Activated CD4-positive, alpha-beta T cell treated with anti-CD3 and anti-CD28 coated beads, Interleukin-2, amount 10 ng/mL, durations not matched to agents 24 days and 14 days (primary cell): Measurements from ENCODE around the gene SMIM38. TPM values are rescaled to one million over a fixed set of nuclear protein-coding genes. Genes with fewer than 3 reads are reported as not detected.
A peak's percentile ranks its signal among the peaks of the same experiment; 100 is the strongest.

Experiments
- DNase-seq: peaks from one replicate; pipeline ENCODE4 v3.0.0; 2022
- H3K27ac Mint-ChIP-seq: one replicate; pipeline ENCODE4 v1.8.0; 2022; ENCODE audit warnings: mild to moderate bottlenecking, mixed read lengths
- H3K27me3 Mint-ChIP-seq: one replicate; pipeline ENCODE4 v1.8.0; 2022; ENCODE audit warnings: mixed read lengths
- H3K36me3 Mint-ChIP-seq: one replicate; pipeline ENCODE4 v1.8.0; 2022; ENCODE audit warnings: low read depth, mild to moderate bottlenecking, mixed read lengths
- H3K4me1 Mint-ChIP-seq: one replicate; pipeline ENCODE4 v1.8.0; 2021; ENCODE audit warnings: mixed read lengths
- H3K4me3 Mint-ChIP-seq: one replicate; pipeline ENCODE4 v1.8.0; 2022; ENCODE audit warnings: mild to moderate bottlenecking, moderate library complexity, mixed read lengths
- H3K9me3 Mint-ChIP-seq: one replicate; pipeline ENCODE4 v1.8.0; 2021; ENCODE audit warnings: mixed read lengths
- intact Hi-C: fragments of 100-400 bp; cut with micrococcal nuclease; formaldehyde crosslinking; loops from one replicate; pipeline ENCODE4 v1.15.1; 2023
- total RNA-seq: library from RNA; stranded (reverse); gene quantifications from 2 replicates; pipeline ENCODE4 v1.2.3, GENCODE V29; 2022

The SMIM38 gene
- total RNA-seq, 1 donor from 2014 or later, result 0.21 TPM

DNA sequence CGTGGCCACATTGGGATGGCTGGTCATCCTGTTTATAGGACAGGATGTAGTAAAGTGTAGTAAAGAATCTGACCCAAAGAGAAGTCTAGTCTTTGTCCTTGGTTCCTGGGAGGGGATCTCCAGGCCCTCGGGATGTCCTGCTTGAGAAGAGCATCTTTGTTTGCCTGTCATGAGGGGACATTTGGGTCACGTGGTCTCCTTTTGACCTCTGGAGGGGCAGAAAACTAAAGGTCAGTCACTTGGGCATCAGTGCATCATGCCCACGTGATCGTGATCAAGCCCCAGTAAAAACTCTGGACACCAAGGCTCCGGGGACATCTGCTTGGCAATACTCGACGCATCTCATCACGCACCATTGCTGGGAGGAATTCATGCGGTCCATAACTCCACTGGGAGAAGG, 9.1 kb downstream of the SMIM38 start:
- Mint-ChIP-seq H3K4me3 (no peak overlapping the region), H3K9me3 (peaks cover 8% of the 10 kb centered on the region), H3K4me1 (peaks cover 18% of the 10 kb centered on the region), H3K27ac (no peak overlapping the region), H3K36me3 (peaks cover 2% of the 10 kb centered on the region), H3K27me3 (peaks cover 6% of the 10 kb centered on the region)
- intact Hi-C loops, result no loop called here
- DNase-seq, result no peak

DNA sequence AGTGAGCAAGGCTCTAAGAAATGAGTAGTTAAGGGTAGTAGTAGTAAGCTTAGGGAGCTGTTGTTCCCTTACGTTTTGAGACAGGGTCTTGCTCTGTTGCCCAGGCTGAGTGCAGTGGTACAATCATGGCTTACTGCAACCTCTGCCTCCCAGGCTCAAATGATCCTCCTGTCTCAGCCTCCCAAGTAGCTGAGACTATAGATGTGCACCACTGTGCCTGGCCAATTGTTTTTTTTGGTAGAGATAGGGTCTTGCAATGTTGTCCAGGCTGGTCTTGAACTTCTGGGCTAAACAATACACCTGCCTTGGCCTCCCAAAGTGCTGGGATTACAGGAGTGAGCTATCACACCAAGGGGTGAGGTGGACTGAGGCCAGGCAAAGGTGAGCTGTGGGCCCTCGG, 10.0 kb downstream of the SMIM38 start:
- Mint-ChIP-seq H3K27ac (peak overlapping the region; percentile 17), H3K9me3 (peaks cover 8% of the 10 kb centered on the region), H3K4me1 (peaks cover 18% of the 10 kb centered on the region), H3K27me3 (peaks cover 6% of the 10 kb centered on the region), H3K36me3 (peaks cover 2% of the 10 kb centered on the region), H3K4me3 (no peak overlapping the region)
- intact Hi-C loops, result loop anchor here (1.0 kb wide), 2 partner anchors 42 to 73 kb away; no protein-coding TSS in a partner anchor
- DNase-seq, result no peak

DNA sequence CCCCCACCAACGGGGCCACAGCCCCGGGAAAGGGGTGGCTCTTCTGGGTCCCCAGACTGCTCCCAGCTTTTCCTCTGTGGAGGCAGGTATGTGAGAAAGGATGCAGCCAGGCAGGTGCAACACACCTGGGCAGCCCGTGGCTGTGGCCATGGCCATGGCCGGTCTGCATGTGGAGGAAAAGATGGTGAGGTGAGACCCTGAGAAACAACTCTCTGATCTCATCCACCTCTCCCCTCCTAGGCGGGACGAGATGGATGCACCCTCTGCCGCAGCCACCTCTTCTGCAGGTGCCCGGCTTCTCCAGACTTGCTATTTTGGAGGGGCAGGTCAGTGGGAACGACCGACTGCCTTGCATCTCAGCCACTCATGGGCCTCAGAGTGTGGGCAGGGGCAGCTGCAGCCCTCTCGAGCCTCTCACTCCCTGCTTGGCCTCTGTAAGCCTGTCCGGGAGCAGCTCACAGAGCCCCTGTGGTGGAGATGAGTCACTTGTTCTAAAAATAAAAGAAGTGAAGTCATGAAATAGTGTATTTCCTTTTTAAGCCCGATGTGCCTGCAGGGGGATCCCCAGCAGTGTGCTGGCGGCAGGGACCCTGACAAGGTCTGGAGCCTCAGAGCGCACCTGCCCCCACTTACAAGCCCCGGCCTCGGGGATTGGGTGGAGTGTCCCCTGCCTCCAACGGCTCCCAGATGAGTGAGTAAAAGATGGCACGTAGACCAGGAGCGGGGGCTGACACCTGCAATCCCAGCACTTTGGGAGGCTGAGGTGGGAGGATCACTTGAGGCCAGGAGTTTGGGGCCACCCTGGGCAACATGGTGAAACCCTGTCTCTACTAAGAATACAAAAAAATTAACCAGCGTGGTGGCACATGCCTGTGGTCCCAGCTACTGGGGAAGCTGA, 10.7 kb downstream of the SMIM38 start:
- H3K4me3 Mint-ChIP-seq, result peak overlapping the region; percentile 74
- H3K27me3 Mint-ChIP-seq, result peaks cover 6% of the 10 kb centered on the region
- peak overlapping the region; percentile 87 for H3K27ac Mint-ChIP-seq
- peaks cover 2% of the 10 kb centered on the region for H3K36me3 Mint-ChIP-seq
- H3K4me1 Mint-ChIP-seq, result peaks cover 18% of the 10 kb centered on the region
- H3K9me3 Mint-ChIP-seq, result peaks cover 8% of the 10 kb centered on the region
- peak; percentile 78 for DNase-seq
- intact Hi-C loops, result loop anchor here (1.0 kb wide), 2 partner anchors 43 to 72 kb away; no protein-coding TSS in a partner anchor

DNA sequence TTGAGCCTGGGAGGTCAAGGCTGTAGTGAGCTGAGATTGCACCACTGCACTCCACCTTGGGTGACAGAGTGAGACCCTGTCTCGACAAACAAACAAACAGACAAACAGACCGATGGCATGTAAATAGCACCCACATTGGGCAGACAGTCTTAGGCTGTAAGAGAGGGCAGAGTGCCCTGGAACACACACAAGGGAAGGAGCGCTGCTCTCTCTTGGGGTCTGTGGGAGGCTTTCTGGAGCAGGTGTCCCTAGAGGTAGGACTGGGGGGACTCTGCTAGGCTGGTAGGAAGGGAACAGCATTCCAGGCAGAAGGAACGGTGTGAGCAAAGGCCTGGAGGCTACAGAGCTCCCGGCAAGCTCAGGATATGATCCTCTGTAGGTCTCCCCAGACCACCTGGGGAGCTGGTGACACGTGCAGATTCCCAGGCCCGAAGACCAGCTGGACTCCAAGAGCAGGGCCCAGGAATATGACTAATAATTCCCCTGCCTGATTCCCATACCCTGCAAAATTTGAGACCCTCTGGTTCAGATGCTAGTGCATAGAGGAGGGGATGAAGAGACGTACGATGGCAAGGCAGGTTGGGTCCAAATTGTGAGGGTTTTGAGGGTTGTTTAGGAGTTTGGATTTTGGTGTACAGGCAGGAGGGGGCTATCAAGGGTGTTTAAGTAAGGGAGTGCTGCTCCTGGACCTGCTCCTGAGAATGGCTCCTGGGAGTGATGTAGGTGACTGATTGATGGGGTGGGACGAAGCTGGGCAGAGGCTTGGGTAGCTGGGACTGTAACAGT, 11.6 kb downstream of the SMIM38 start:
- no peak overlapping the region for H3K4me3 Mint-ChIP-seq
- DNase-seq, result no peak
- peaks cover 12% of the 10 kb centered on the region for H3K9me3 Mint-ChIP-seq
- H3K27me3 Mint-ChIP-seq, result peaks cover 6% of the 10 kb centered on the region
- H3K36me3 Mint-ChIP-seq, result peaks cover 2% of the 10 kb centered on the region
- H3K27ac Mint-ChIP-seq, result peak overlapping the region; percentile 87
- H3K4me1 Mint-ChIP-seq, result peaks cover 18% of the 10 kb centered on the region
- intact Hi-C loops, result no loop called here

DNA sequence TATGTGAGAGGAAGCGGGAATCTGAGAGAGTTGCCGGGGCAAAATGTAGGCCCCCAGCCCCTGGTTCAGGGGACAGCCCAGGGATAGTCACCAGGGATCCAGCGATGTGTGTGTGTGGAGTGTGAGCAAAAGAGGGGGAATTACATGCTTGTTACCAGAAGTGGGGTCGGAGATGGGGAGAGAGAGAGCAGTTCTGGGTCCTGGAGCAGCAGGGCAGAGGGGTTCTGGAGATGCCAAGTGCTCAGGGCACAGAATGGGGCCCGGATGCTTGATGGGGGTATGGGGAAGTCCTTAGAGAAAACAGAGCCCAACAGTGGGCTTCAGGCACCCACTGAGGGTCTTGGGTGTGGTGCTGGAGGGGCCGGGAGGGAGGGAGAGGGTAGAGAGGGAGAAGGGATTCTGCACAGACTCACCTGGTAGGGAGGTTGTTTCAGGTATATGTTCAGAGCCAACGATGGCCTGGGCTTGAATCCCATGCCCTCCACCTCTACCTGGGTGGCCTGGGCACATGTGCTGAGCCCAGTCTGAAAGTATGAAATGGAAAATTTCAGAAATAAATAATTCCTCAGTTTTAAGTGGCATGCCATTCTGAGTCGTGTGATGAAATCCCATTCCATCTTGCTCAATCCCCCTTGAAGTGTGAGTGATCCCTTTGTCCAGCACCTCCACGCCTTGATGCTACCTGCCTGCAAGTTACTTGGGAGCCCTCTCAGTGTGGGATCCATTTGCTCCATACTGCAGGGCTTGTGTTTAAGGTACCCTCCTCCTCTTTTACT, 12.4 kb downstream of the SMIM38 start:
- no peak for DNase-seq
- intact Hi-C loops, result no loop called here
- peaks cover 6% of the 10 kb centered on the region for H3K9me3 Mint-ChIP-seq
- H3K27ac Mint-ChIP-seq, result no peak overlapping the region
- H3K4me1 Mint-ChIP-seq, result peaks cover 18% of the 10 kb centered on the region
- no peaks in the 10 kb centered on the region for H3K36me3 Mint-ChIP-seq
- no peak overlapping the region for H3K4me3 Mint-ChIP-seq
- peaks cover 6% of the 10 kb centered on the region for H3K27me3 Mint-ChIP-seq

DNA sequence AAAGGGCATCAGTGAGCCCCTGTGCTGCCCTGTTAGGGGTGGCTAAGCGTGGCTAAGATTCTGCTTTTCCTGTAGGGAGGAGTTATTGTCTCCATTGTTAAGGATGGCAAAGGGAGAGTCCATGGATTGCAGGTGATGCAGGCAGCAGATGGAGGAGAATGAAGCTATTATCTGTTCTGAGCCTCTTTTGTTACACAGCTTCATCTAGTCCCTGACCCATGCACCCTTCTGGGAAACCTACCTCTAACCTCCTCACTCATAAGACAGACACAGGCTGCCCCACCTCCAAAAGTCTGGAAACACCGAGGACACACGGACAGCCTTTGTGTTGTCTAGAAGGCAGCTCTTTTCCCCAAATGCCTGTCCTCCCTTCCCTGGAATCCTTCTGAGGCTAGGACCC, 13.7 kb downstream of the SMIM38 start:
- H3K27ac Mint-ChIP-seq, result no peak overlapping the region
- H3K9me3 Mint-ChIP-seq, result peaks cover 8% of the 10 kb centered on the region
- DNase-seq, result no peak
- H3K4me3 Mint-ChIP-seq, result no peak overlapping the region
- H3K27me3 Mint-ChIP-seq, result peaks cover 6% of the 10 kb centered on the region
- intact Hi-C loops, result no loop called here
- H3K4me1 Mint-ChIP-seq, result peaks cover 18% of the 10 kb centered on the region
- no peaks in the 10 kb centered on the region for H3K36me3 Mint-ChIP-seq

DNA sequence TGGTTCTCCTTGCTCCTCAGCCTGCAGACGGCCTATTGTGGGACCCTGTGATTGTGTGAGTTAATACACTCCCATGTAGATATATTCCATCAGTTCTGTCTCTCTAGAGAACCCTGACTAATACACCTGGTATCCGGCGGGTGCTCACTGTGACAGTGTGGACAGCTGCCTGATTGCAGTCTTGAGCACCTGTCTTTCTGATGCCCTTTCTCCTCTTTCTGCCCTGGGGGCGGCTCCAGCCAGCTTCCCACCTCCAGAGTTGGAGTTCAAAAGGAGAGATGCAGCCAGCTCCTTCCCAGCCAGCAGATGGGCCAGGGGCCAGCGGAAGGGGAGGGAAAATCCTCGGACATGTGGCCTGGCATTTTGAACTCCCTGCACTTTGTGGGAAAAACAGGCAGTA, 15.0 kb downstream of the SMIM38 start:
- no peak for DNase-seq
- H3K9me3 Mint-ChIP-seq, result peaks cover 8% of the 10 kb centered on the region
- no peaks in the 10 kb centered on the region for H3K36me3 Mint-ChIP-seq
- no peak overlapping the region for H3K27ac Mint-ChIP-seq
- intact Hi-C loops, result no loop called here
- H3K4me3 Mint-ChIP-seq, result no peak overlapping the region
- peaks cover 14% of the 10 kb centered on the region for H3K4me1 Mint-ChIP-seq
- H3K27me3 Mint-ChIP-seq, result peaks cover 2% of the 10 kb centered on the region

DNA sequence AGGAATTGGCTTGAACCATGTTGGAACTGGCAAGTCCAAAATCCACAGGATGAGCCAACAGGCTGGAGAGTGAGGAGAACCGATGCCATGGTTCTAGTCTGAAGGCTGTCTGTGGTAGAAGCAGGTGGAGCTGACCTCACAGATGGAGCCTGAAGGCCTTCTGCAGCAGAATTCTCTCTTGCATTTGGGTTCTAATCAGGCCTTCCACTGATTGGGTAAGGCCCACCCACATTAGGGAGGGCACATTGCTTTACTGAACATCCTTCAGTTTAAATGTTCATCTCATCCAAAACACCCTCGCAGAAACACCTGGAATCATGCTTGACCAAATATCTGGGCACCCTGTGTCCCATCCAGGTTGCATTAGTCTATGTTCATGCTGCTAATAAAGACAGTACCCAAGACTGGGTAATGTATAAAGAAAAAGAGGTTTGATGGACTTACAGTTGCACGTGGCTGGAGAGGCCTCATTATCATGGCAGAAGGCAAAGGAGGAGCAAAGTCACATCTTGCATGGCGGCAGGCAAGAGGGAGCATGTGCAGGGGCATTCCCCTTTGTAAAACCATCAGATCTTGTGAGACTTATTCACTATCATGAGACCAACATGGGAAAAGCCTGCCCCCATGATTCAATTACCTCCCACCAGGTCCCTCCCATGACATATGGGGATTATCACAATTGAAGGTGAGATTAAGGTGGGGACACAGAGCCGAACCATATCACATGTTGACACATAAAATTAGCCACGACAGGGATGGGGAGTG, 15.9 kb downstream of the SMIM38 start:
- Mint-ChIP-seq H3K27me3 (peaks cover 1% of the 10 kb centered on the region), H3K27ac (no peak overlapping the region), H3K9me3 (peaks cover 8% of the 10 kb centered on the region), H3K4me1 (peaks cover 6% of the 10 kb centered on the region), H3K4me3 (no peak overlapping the region), H3K36me3 (no peaks in the 10 kb centered on the region)
- no peak for DNase-seq
- intact Hi-C loops, result no loop called here

DNA sequence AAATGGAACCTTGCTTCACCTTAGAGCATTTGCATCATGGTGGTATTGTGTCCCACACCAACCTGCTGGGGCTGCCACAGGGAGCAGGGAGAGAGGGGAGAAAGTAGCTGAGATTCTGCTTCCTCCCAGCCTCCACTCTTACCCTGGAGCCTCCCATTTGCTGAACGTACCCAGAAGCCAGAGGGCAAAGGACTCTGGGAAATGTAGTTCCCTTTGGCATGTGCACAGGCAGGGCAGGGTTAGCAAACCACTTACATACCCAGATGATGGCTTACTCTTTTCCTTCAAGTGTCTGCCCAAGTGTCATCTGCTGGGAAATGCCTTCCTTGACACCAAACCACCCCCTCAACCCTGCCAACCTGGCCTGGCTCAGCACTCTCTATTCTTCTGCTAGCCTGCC, 16.9 kb downstream of the SMIM38 start:
- DNase-seq, result no peak
- Mint-ChIP-seq H3K36me3 (no peaks in the 10 kb centered on the region), H3K27me3 (no peaks in the 10 kb centered on the region), H3K9me3 (peaks cover 8% of the 10 kb centered on the region), H3K4me3 (no peak overlapping the region), H3K4me1 (no peaks in the 10 kb centered on the region), H3K27ac (no peak overlapping the region)
- intact Hi-C loops, result no loop called here

DNA sequence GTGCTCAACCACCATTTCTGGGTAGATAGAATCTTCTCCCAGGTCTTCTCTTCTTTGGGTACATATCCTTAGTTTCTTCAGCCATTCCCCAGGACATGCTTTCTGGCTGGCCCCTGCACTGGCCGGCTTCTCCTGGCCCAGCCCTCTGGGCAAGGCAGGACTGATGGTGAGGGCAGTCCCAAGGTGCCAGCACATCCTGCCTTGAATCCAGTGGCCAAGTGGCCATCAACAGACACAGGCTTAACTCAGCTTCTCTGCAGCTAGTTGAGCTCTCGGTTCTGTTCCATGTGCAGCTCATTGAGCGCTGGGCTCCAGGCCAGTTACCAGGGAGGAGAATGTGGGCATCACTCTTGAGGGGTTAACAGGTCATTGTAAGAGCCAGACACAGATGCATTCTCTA, 17.6 kb downstream of the SMIM38 start:
- no peak for DNase-seq
- H3K27me3 Mint-ChIP-seq, result no peaks in the 10 kb centered on the region
- no peak overlapping the region for H3K4me3 Mint-ChIP-seq
- H3K4me1 Mint-ChIP-seq, result no peaks in the 10 kb centered on the region
- peaks cover 8% of the 10 kb centered on the region for H3K9me3 Mint-ChIP-seq
- no peaks in the 10 kb centered on the region for H3K36me3 Mint-ChIP-seq
- H3K27ac Mint-ChIP-seq, result no peak overlapping the region
- intact Hi-C loops, result no loop called here

DNA sequence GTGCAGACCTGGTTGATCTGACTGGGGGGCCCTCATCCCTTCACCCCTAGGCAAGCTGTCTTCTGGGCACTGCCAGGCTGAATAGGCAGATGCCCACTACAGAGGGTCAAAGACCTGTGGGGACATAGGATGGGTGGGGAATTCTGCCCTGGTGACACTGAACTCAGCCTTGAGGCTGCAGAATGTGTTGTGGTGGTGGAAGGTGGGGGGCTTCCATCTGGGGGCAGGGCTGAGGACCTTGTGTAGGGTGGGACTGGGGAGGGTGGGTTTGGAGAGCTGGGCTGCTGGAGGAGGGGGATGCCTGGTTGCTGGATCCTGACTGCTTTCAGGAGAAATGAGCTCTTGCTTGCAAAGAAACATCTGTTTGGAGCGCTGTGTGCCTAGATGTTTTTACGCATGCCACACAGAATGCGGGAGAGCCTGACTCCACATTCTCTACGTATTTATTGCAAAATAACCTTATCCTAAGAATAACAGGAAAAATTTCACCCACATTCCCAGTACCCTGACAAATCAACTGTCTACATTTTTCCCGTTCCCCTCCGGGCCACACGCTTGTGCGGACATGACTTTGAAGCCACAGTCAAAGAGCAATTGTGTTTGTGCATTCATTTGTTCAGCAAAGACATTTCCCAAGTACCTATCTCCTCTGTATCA, 18.3 kb downstream of the SMIM38 start:
- H3K27ac Mint-ChIP-seq, result no peak overlapping the region
- no peaks in the 10 kb centered on the region for H3K4me1 Mint-ChIP-seq
- H3K27me3 Mint-ChIP-seq, result no peaks in the 10 kb centered on the region
- no peaks in the 10 kb centered on the region for H3K36me3 Mint-ChIP-seq
- no peak overlapping the region for H3K4me3 Mint-ChIP-seq
- DNase-seq, result no peak
- intact Hi-C loops, result no loop called here
- H3K9me3 Mint-ChIP-seq, result peaks cover 11% of the 10 kb centered on the region

DNA sequence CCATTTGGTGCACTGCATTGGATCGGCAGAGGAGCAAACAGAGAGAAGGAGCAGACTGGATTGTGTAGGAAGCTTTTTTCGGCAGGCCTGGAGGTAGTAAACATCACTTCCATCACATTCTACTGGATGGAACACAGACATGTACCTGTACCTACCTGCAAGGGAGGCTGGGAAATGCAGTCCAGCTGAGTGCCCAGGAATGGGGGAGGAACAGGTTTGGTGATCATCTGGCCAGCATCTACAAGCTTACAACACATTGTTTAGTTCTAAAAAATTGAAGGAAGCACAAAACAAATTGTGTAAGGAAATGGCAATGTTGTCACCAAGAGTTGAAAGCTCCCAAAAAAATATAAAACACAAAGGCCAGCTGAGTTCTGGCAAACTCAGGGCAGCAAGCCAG, 19.1 kb downstream of the SMIM38 start:
- Mint-ChIP-seq H3K27ac (no peak overlapping the region), H3K4me1 (no peaks in the 10 kb centered on the region), H3K36me3 (no peaks in the 10 kb centered on the region), H3K27me3 (no peaks in the 10 kb centered on the region), H3K4me3 (no peak overlapping the region), H3K9me3 (peaks cover 11% of the 10 kb centered on the region)
- no peak for DNase-seq
- intact Hi-C loops, result no loop called here
